HAP-1 (cell line): ENCODE data around the gene RPS5.
"Not testable (repeated sequence)": the region's sequence is repeated elsewhere in the genome, so short reads cannot be mapped to it uniquely, and the experiment has no call there.

Experiments
- DNase-seq, 2 experiments: peaks; one replicate each; pipeline ENCODE4 v3.0.0-alpha.2; 2016 to 2020; ENCODE audit warnings: low spot score in 2 of 2
- H3K27me3 ChIP-seq: fragments of 250-450 bp; sonication (Bioruptor Pico); 2 replicates; pipeline ENCODE4 v1.5.1; 2020; ENCODE audit warnings: low read depth, mild to moderate bottlenecking, moderate library complexity
- H3K36me3 ChIP-seq: fragments of 250-450 bp; sonication (Bioruptor Pico); replicated peaks from 2 replicates; pipeline ENCODE4 v1.5.1; 2020; ENCODE audit warnings: mild to moderate bottlenecking
- H3K4me1 ChIP-seq: fragments of 250-450 bp; sonication (Bioruptor Pico); 2 replicates; pipeline ENCODE4 v1.5.1; 2020; ENCODE audit warnings: mild to moderate bottlenecking
- H3K4me3 ChIP-seq: fragments of 250-450 bp; sonication (Bioruptor Pico); 2 replicates; pipeline ENCODE4 v1.5.1; 2020; ENCODE audit warnings: mild to moderate bottlenecking, moderate library complexity
- H3K9me3 ChIP-seq: fragments of 250-450 bp; sonication (Bioruptor Pico); 2 replicates; pipeline ENCODE4 v1.5.1; 2020; ENCODE audit warnings: mild to moderate bottlenecking, moderate library complexity
- in situ Hi-C: fragments of 300-500 bp; cut with MboI; formaldehyde crosslinking; loops from 3 replicates; pipeline ENCODE4 v1.14.3; 2020; ENCODE audit warnings: low sequenced_read_pairs, inconsistent platforms, mixed read lengths

Gene RPS5

GRCh38 chr19:58428617-58429016 is 41.5 kb downstream of the RPS5 start:
- Histone ChIP-seq H3K4me1 (no peaks in the 10 kb centered on the region), H3K27me3 (no peaks in the 10 kb centered on the region), H3K36me3 (no peaks in the 10 kb centered on the region), H3K4me3 (no peak overlapping the region), H3K9me3 (peaks cover 8% of the 10 kb centered on the region)
- in situ Hi-C loops = no loop called here
- no peak for DNase-seq

GRCh38 chr19:58429745-58430144 is 42.7 kb downstream of the RPS5 start:
- Histone ChIP-seq H3K9me3 (peaks cover 12% of the 10 kb centered on the region), H3K36me3 (no peaks in the 10 kb centered on the region), H3K27me3 (no peaks in the 10 kb centered on the region)

GRCh38 chr19:58434217-58434616 is 47.1 kb downstream of the RPS5 start:
- H3K4me3 ChIP-seq = no peak overlapping the region
- DNase-seq = no peak
- no peaks in the 10 kb centered on the region for H3K36me3 ChIP-seq
- in situ Hi-C loops = no loop called here
- no peaks in the 10 kb centered on the region for H3K27me3 ChIP-seq
- H3K9me3 ChIP-seq = peaks cover 12% of the 10 kb centered on the region
- no peaks in the 10 kb centered on the region for H3K4me1 ChIP-seq

More at GRCh38 chr19:58429745-58430144, 42.7 kb downstream of the RPS5 start:
- in situ Hi-C loops = no loop called here
- Histone ChIP-seq H3K4me3 (no peak overlapping the region), H3K4me1 (no peaks in the 10 kb centered on the region)
- DNase-seq = no peak

GRCh38 chr19:58439576-58440554 is 52.8 kb downstream of the RPS5 start, which contains the start of gene ZNF132:
Gene ZNF132, minus strand, starts transcription at chr19:58440153. Its CDS starts 332 bp downstream, at chr19:58439821.
- no peak within 1 kb of the TSS for H3K4me3 ChIP-seq
- in situ Hi-C loops = no loop called here
- DNase-seq = no peak
- no peaks in the 10 kb centered on the region for H3K36me3 ChIP-seq
- no peaks in the 10 kb centered on the region for H3K27me3 ChIP-seq
- H3K4me1 ChIP-seq = no peaks in the 10 kb centered on the region
- H3K9me3 ChIP-seq = peaks cover 2% of the 10 kb centered on the region; the same call in 1 of the 2 replicates

- H3K27me3 ChIP-seq = no peaks in the 10 kb centered on the region
- peaks cover 2% of the 10 kb centered on the region; the same call in 1 of the 2 replicates for H3K9me3 ChIP-seq
- H3K36me3 ChIP-seq = no peaks in the 10 kb centered on the region
- in situ Hi-C loops = no loop called here
- no peak for DNase-seq
- no peak overlapping the region for H3K4me3 ChIP-seq
- no peaks in the 10 kb centered on the region for H3K4me1 ChIP-seq
Measured at GRCh38 chr19:58440556-58440955, 53.5 kb downstream of the RPS5 start.

- H3K4me3 ChIP-seq, DNase-seq, H3K27me3 ChIP-seq, H3K36me3 ChIP-seq, H3K9me3 ChIP-seq, in situ Hi-C loops, H3K4me1 ChIP-seq: not testable (repeated sequence)
Measured at GRCh38 chr19:58442986-58443385, 55.9 kb downstream of the RPS5 start.
